COR-L47 (cell line): ENCODE measurements around the gene PNMA6F.

Source experiments
- DNase-seq: peaks from one replicate; lab custom pipeline; 2025; lab: John Stamatoyannopoulos, UW

Gene PNMA6F

GRCh38 chrX:153321381-153322124 lies at the start of gene PNMA6F:
TSS of gene PNMA6F (minus strand) at chrX:153321767. CDS start at chrX:153320674, 1,093 bp downstream.
- DNase-seq: no peak

- no peak for DNase-seq
These were observed 49.7 kb upstream of the PNMA6F start for GRCh38 chrX:153371256-153371655.

GRCh38 chrX:153370293-153371055 lies 48.9 kb upstream of the PNMA6F start:
- DNase-seq: no peak

- DNase-seq: no peak
These were observed 45.4 kb upstream of the PNMA6F start for GRCh38 chrX:153366878-153367538.

GRCh38 chrX:153366119-153366518 lies 44.6 kb upstream of the PNMA6F start:
- no peak for DNase-seq

GRCh38 chrX:153365670-153366069 lies 44.1 kb upstream of the PNMA6F start:
- no peak for DNase-seq

- DNase-seq: no peak
These were observed 40.3 kb upstream of the PNMA6F start for GRCh38 chrX:153361781-153362397.

- no peak for DNase-seq
These were observed 36.3 kb upstream of the PNMA6F start for GRCh38 chrX:153357877-153358276.

GRCh38 chrX:153353416-153353815 lies 31.8 kb upstream of the PNMA6F start:
- DNase-seq: no peak

GRCh38 chrX:153352858-153353257 lies 31.3 kb upstream of the PNMA6F start:
- no peak for DNase-seq

GRCh38 chrX:153351981-153352380 lies 30.4 kb upstream of the PNMA6F start:
- no peak for DNase-seq

- no peak for DNase-seq
These were observed 28.4 kb upstream of the PNMA6F start for GRCh38 chrX:153349952-153350351.

- no peak for DNase-seq
These were observed 26.9 kb upstream of the PNMA6F start for GRCh38 chrX:153348421-153348820.

GRCh38 chrX:153347530-153347929 lies 26.0 kb upstream of the PNMA6F start:
- DNase-seq: no peak

- DNase-seq: no peak
These were observed 22.1 kb upstream of the PNMA6F start for GRCh38 chrX:153343674-153344073.

GRCh38 chrX:153342762-153343558 lies 21.4 kb upstream of the PNMA6F start:
- no peak for DNase-seq

- no peak for DNase-seq
These were observed 18.5 kb upstream of the PNMA6F start for GRCh38 chrX:153340111-153340510.

GRCh38 chrX:153339662-153340061 lies 18.1 kb upstream of the PNMA6F start:
- no peak for DNase-seq

GRCh38 chrX:153338836-153339235 lies 17.3 kb upstream of the PNMA6F start:
- no peak for DNase-seq

- no peak for DNase-seq
These were observed 15.4 kb upstream of the PNMA6F start for GRCh38 chrX:153336988-153337387.

GRCh38 chrX:153336121-153336894 lies 14.7 kb upstream of the PNMA6F start:
- DNase-seq: no peak
